B cell (primary cell): ENCODE data around the gene COX6B2. TPM values are rescaled to one million over a fixed set of nuclear protein-coding genes. Genes with fewer than 3 reads are reported as not detected.

Source experiments
- ATAC-seq: fragments of 200-7000 bp; cut with Tn5 transposase; one replicate; pipeline ENCODE4 v1.10.0; 2021; ENCODE audit warnings: low read depth, mild to moderate bottlenecking, moderate number of reproducible peaks, moderate library complexity
- CTCF ChIA-PET: fragments of 350-600 bp; sonication (Branson Sonifier 250); formaldehyde crosslinking; loops from one replicate; lab custom pipeline; 2021; ENCODE audit warnings: antibody characterized with exemption, inconsistent platforms; lab: Charles Lee
- POLR2A ChIA-PET: fragments of 350-600 bp; sonication (Branson Sonifier 250); formaldehyde crosslinking; loops from one replicate; lab custom pipeline; 2021; ENCODE audit warnings: antibody characterized with exemption; lab: Charles Lee
- DNase-seq: peaks from one replicate; pipeline ENCODE4 v3.0.0; 2013
- H2AFZ ChIP-seq: 2 replicates; pipeline ENCODE4 v1.6.1; 2012; ENCODE audit warnings: mild to moderate bottlenecking, low read depth, low read length; ENCODE audit not compliant: insufficient read depth, poor library complexity, severe bottlenecking
- H3K27ac ChIP-seq, 2 donors: 1 replicate in 1 of 2; 2 replicates in 1 of 2; pipeline ENCODE4 v1.5.1; 2012 to 2013; ENCODE audit warnings: low read length in 2 of 2, mild to moderate bottlenecking in 2 of 2, moderate library complexity in 1 of 2
- H3K27me3 ChIP-seq, 4 experiments: fragments of 200-600 bp in 1 of 4; sonication (generic) in 1 of 4; replicated peaks in 1 of 4; 1 replicate in 2 of 4; 2 replicates in 2 of 4; pipeline versions ENCODE4 v1.6.1 to v1.7.0; 2013 to 2016; ENCODE audit warnings: low read length in 3 of 4, mild to moderate bottlenecking in 2 of 4, mixed read lengths in 1 of 4, moderate library complexity in 1 of 4; ENCODE audit not compliant: insufficient read depth in 4 of 4, control insufficient read depth in 3 of 4; ENCODE audit errors: control extremely low read depth in 1 of 4
- H3K36me3 ChIP-seq, 2 experiments: replicated peaks in 1 of 2; 1 replicate in 1 of 2; 2 replicates in 1 of 2; pipeline versions ENCODE4 v1.6.1 to v1.7.1; 2013; ENCODE audit warnings: low read length in 1 of 2; ENCODE audit not compliant: insufficient read depth in 2 of 2, control insufficient read depth in 1 of 2; ENCODE audit errors: control extremely low read depth in 1 of 2, extremely low read depth in 1 of 2
- H3K4me1 ChIP-seq, 2 donors: fragments of 200-600 bp in 1 of 2; sonication (generic) in 1 of 2; 1 replicate in 1 of 2; 2 replicates in 1 of 2; pipeline versions ENCODE4 v1.5.1 to v1.6.1; 2013 to 2017; ENCODE audit warnings: low read length in 2 of 2; ENCODE audit not compliant: control insufficient read depth in 2 of 2, insufficient read depth in 2 of 2
- H3K4me2 ChIP-seq: replicated peaks from 2 replicates; pipeline ENCODE3; 2012; ENCODE audit warnings: mild to moderate bottlenecking, low read depth, low read length; ENCODE audit not compliant: poor library complexity, severe bottlenecking
- H3K4me3 ChIP-seq, 5 experiments: fragments of 200-600 bp in 1 of 5; sonication (generic) in 1 of 5; 1 replicate in 3 of 5; 2 replicates in 2 of 5; pipeline versions ENCODE4 v1.5.1 to v1.7.0; 2011 to 2016; ENCODE audit warnings: low read length in 4 of 5, mild to moderate bottlenecking in 4 of 5, low read depth in 2 of 5, control low read depth in 1 of 5, moderate library complexity in 1 of 5; ENCODE audit not compliant: insufficient read depth in 1 of 5; ENCODE audit errors: control extremely low read depth in 1 of 5, extremely low read depth in 1 of 5
- H3K79me2 ChIP-seq: fragments of 200-600 bp; sonication (generic); one replicate; pipeline ENCODE4 v1.6.0; 2016; ENCODE audit warnings: low read length; ENCODE audit not compliant: control insufficient read depth, insufficient read depth
- H3K9ac ChIP-seq: fragments of 200-600 bp; sonication (generic); 2 replicates; pipeline ENCODE4 v1.6.1; 2017; ENCODE audit warnings: mild to moderate bottlenecking, low read length, moderate library complexity
- H3K9me3 ChIP-seq, 3 donors: one replicate each; pipeline versions ENCODE4 v1.6.1 to v1.7.1; 2013; ENCODE audit warnings: low read length in 2 of 3; ENCODE audit not compliant: control insufficient read depth in 2 of 3, insufficient read depth in 1 of 3; ENCODE audit errors: control extremely low read depth in 1 of 3
- H4K20me1 ChIP-seq: 2 replicates; pipeline ENCODE4 v1.6.0; 2012; ENCODE audit warnings: mild to moderate bottlenecking, low read length; ENCODE audit not compliant: insufficient read depth, control insufficient read depth, poor library complexity, severe bottlenecking
- H3K27ac Mint-ChIP-seq: one replicate; pipeline ENCODE4 v1.8.0; 2021; ENCODE audit warnings: mixed read lengths
- H3K27me3 Mint-ChIP-seq: one replicate; pipeline ENCODE4 v1.8.0; 2021; ENCODE audit warnings: mixed read lengths
- H3K4me1 Mint-ChIP-seq: one replicate; pipeline ENCODE4 v1.8.0; 2021; ENCODE audit warnings: mixed read lengths
- H3K4me3 Mint-ChIP-seq: one replicate; pipeline ENCODE4 v1.8.0; 2021; ENCODE audit warnings: mixed read lengths
- H3K9me3 Mint-ChIP-seq: one replicate; pipeline ENCODE4 v1.8.0; 2022; ENCODE audit warnings: mixed read lengths; ENCODE audit not compliant: insufficient read depth
- CTCF ChIP-seq: fragments of 200-600 bp; IDR thresholded peaks from one replicate; pipeline ENCODE4 v1.8.0; 2022; ENCODE audit warnings: antibody characterized with exemption, mild to moderate bottlenecking
- EZH2 ChIP-seq: IDR thresholded peaks from 2 replicates; pipeline ENCODE4 v1.6.1; 2012; ENCODE audit warnings: borderline replicate concordance, low read depth, mild to moderate bottlenecking, moderate library complexity, low read length; ENCODE audit not compliant: insufficient read depth, poor library complexity, severe bottlenecking
- WGBS: methylation state at CpG from one replicate; pipeline ENCODE4 v1.1.5; 2013; ENCODE audit warnings: missing lambda C conversion rate; ENCODE audit not compliant: insufficient coverage; 5-methylcytosine and 5-hydroxymethylcytosine counted together
- intact Hi-C: fragments of 100-400 bp; cut with micrococcal nuclease; formaldehyde crosslinking; loops from one replicate; pipeline ENCODE4 v1.10.0; 2022
- polyA plus RNA-seq: library from polyadenylated mRNA; depleted of rRNA; stranded (reverse); fragments of >200 nt; gene quantifications from 2 replicates; pipeline ENCODE4 v1.2.3, GENCODE V29; 2012
- total RNA-seq, 2 donors: library from RNA; stranded (reverse); fragments of 120-200 nt in 1 of 2; gene quantifications; 1 replicate in 1 of 2; 2 replicates in 1 of 2; pipeline versions ENCODE4 v1.2.3 to v1.2.4, GENCODE V29; 2013 to 2022

The COX6B2 gene
- total and polyA plus RNA-seq, 2 donors (not counting 1 experiment from before 2014, with no cell fraction given) = not detected

- 75% methylated on average over 6 of the region's 11 CpGs for WGBS
- no peak for ATAC-seq
- Mint-ChIP-seq H3K27ac (no peak overlapping the region), H3K4me1 (no peaks in the 10 kb centered on the region), H3K9me3 (no peaks in the 10 kb centered on the region), H3K27me3 (no peaks in the 10 kb centered on the region), H3K4me3 (no peak overlapping the region)
- no peak for DNase-seq
- Histone ChIP-seq H3K27ac (no peak overlapping the region), H3K4me1 (no peaks in the 10 kb centered on the region), H3K79me2 (no peaks in the 10 kb centered on the region), H3K36me3 (no peaks in the 10 kb centered on the region), H3K4me3 (no peak overlapping the region), H3K27me3 (no peaks in the 10 kb centered on the region), H2AFZ (no peak overlapping the region), H3K9ac (no peak overlapping the region), H4K20me1 (no peaks in the 10 kb centered on the region), H3K9me3 (peaks cover 0 to 13% (median 0%) of the 10 kb centered on the region in 3 donors), H3K4me2 (no peak overlapping the region)
- no peak for TF ChIP-seq EZH2
- TF ChIP-seq CTCF = no peak
- ChIA-PET POLR2A (no interaction called here), CTCF (no interaction called here)
- intact Hi-C loops = no loop called here
Observed at GRCh38 chr19:55308281-55308680, 46.2 kb downstream of the COX6B2 start.

- no peak overlapping the region for H3K9ac ChIP-seq
- TF ChIP-seq CTCF = no peak
- TF ChIP-seq EZH2 = no peak
- H3K36me3 ChIP-seq = no peaks in the 10 kb centered on the region
- WGBS = 100% methylated on average over 2 of the region's 3 CpGs
- H3K79me2 ChIP-seq = no peaks in the 10 kb centered on the region
- H3K4me1 ChIP-seq = peaks cover 4 to 8% of the 10 kb centered on the region in 2 donors
- peaks cover 0 to 13% (median 0%) of the 10 kb centered on the region in 3 donors for H3K9me3 ChIP-seq
- ChIA-PET CTCF (no interaction called here), POLR2A (interaction anchor here (1.1 kb wide), 1 partner anchor 33 kb away, joined by 3 read pairs; the partner anchor contains the start of gene KMT5C)
- intact Hi-C loops = no loop called here
- Mint-ChIP-seq H3K27me3 (no peaks in the 10 kb centered on the region), H3K9me3 (no peaks in the 10 kb centered on the region), H3K27ac (no peak overlapping the region), H3K4me3 (no peak overlapping the region), H3K4me1 (peaks cover 4% of the 10 kb centered on the region)
- no peak overlapping the region for H3K27ac ChIP-seq
- H3K4me2 ChIP-seq = no peak overlapping the region
- no peak overlapping the region for H3K4me3 ChIP-seq
- H2AFZ ChIP-seq = no peak overlapping the region
- ATAC-seq (no peak), DNase-seq (no peak)
- H4K20me1 ChIP-seq = no peaks in the 10 kb centered on the region
- no peaks in the 10 kb centered on the region for H3K27me3 ChIP-seq
Observed at GRCh38 chr19:55306712-55307111, 47.8 kb downstream of the COX6B2 start.
